Body of pancreas (tissue), 4 donors: ENCODE measurements around the gene INPP5D.

Experiments used
- CTCF ChIP-seq, 7 experiments: fragments of 450-650 bp in 4 of 7; fragments of 200-600 bp in 3 of 7; sonication (generic) in 3 of 7; IDR thresholded peaks; one replicate each; pipeline ENCODE4 v1.5.1; 2016 to 2019; ENCODE audit warnings: antibody characterized with exemption in 7 of 7
- POLR2A ChIP-seq, 3 donors: fragments of 450-650 bp; IDR thresholded peaks; one replicate each; pipeline ENCODE4 v1.6.1; 2016; ENCODE audit warnings: antibody characterized with exemption in 3 of 3, mild to moderate bottlenecking in 2 of 3

GRCh38 chr2:233162770-233163169 is 102.6 kb downstream of the INPP5D start:
- no peak for TF ChIP-seq CTCF (IDR thresholded peaks at IDR 0.05)
- TF ChIP-seq POLR2A (IDR thresholded peaks at IDR 0.05), result no peak
